ENCODE results near the gene GRIFIN. TPM values are rescaled to one million over a fixed set of nuclear protein-coding genes. Genes with fewer than 3 reads are reported as not detected.

The GRIFIN gene
- total RNA-seq, 1 donor from 2014 or later: not detected

- intact Hi-C loops (cut with micrococcal nuclease): no loop called here
- DNase-seq: no peak
- peak overlapping the region; percentile 42 for H3K27ac ChIP-seq (replicated peaks)
- H3K9me3 ChIP-seq (replicated peaks): no peaks in the 10 kb centered on the region
- H3K4me3 ChIP-seq: no peak overlapping the region
- H3K27me3 ChIP-seq (ENCODE audit: low read depth): no peaks in the 10 kb centered on the region
- no peaks in the 10 kb centered on the region for H3K36me3 ChIP-seq
- no peak for TF ChIP-seq CTCF (IDR thresholded peaks at IDR 0.05; ENCODE audit: borderline replicate concordance)
- H3K4me1 ChIP-seq: peaks cover 58% of the 10 kb centered on the region
Measured at GRCh38 chr7:2510909-2511768, 34.9 kb upstream of the GRIFIN start.

- intact Hi-C loops (cut with micrococcal nuclease): no loop called here
- DNase-seq: no peak
- no peaks in the 10 kb centered on the region for H3K9me3 ChIP-seq (replicated peaks)
- H3K4me3 ChIP-seq: no peak overlapping the region
- peaks cover 58% of the 10 kb centered on the region for H3K4me1 ChIP-seq
- no peaks in the 10 kb centered on the region for H3K36me3 ChIP-seq
- no peaks in the 10 kb centered on the region for H3K27me3 ChIP-seq (ENCODE audit: low read depth)
- no peak for TF ChIP-seq CTCF (IDR thresholded peaks at IDR 0.05; ENCODE audit: borderline replicate concordance)
- no peak overlapping the region for H3K27ac ChIP-seq (replicated peaks)
Measured at GRCh38 chr7:2510130-2510776, 34.1 kb upstream of the GRIFIN start.

GRCh38 chr7:2509298-2509906, 33.2 kb upstream of the GRIFIN start:
- H3K27ac ChIP-seq (replicated peaks): peak overlapping the region; percentile 72
- no peaks in the 10 kb centered on the region for H3K9me3 ChIP-seq (replicated peaks)
- no peaks in the 10 kb centered on the region for H3K27me3 ChIP-seq (ENCODE audit: low read depth)
- no peak for DNase-seq
- TF ChIP-seq CTCF (IDR thresholded peaks at IDR 0.05; ENCODE audit: borderline replicate concordance): no peak
- H3K36me3 ChIP-seq: no peaks in the 10 kb centered on the region
- peaks cover 58% of the 10 kb centered on the region for H3K4me1 ChIP-seq
- intact Hi-C loops (cut with micrococcal nuclease): no loop called here
- no peak overlapping the region for H3K4me3 ChIP-seq

- TF ChIP-seq CTCF (IDR thresholded peaks at IDR 0.05; ENCODE audit: borderline replicate concordance): no peak
- peak; percentile 79 for DNase-seq
- Histone ChIP-seq H3K36me3 (no peaks in the 10 kb centered on the region), H3K9me3 (replicated peaks) (no peaks in the 10 kb centered on the region), H3K27me3 (ENCODE audit: low read depth) (no peaks in the 10 kb centered on the region), H3K27ac (replicated peaks) (peak overlapping the region; percentile 72), H3K4me1 (peaks cover 58% of the 10 kb centered on the region), H3K4me3 (peak overlapping the region; percentile 29)
- intact Hi-C loops (cut with micrococcal nuclease): no loop called here
Measured at GRCh38 chr7:2508327-2509215, 32.4 kb upstream of the GRIFIN start.

- peak overlapping the region; percentile 29 for H3K4me3 ChIP-seq
- intact Hi-C loops (cut with micrococcal nuclease): no loop called here
- H3K27ac ChIP-seq (replicated peaks): peak overlapping the region; percentile 72
- H3K9me3 ChIP-seq (replicated peaks): no peaks in the 10 kb centered on the region
- no peak for TF ChIP-seq CTCF (IDR thresholded peaks at IDR 0.05; ENCODE audit: borderline replicate concordance)
- DNase-seq: no peak
- no peaks in the 10 kb centered on the region for H3K36me3 ChIP-seq
- no peaks in the 10 kb centered on the region for H3K27me3 ChIP-seq (ENCODE audit: low read depth)
- H3K4me1 ChIP-seq: peaks cover 58% of the 10 kb centered on the region
Measured at GRCh38 chr7:2507917-2508306, 31.7 kb upstream of the GRIFIN start.

All from left ventricle myocardium inferior (tissue), 1 donor.